Muscle layer of colon (tissue), 2 donors: ENCODE measurements around the gene PCYT2.
A peak's percentile ranks its signal among the peaks of the same experiment; 100 is the strongest.

ENCODE experiments used
- H3K27ac ChIP-seq: one replicate; pipeline ENCODE4 v1.7.0; 2013; ENCODE audit warnings: low read depth, mild to moderate bottlenecking, low read length, moderate library complexity
- H3K27me3 ChIP-seq, 2 donors: one replicate each; pipeline ENCODE4 v1.7.0; 2013; ENCODE audit warnings: low read length in 2 of 2, mild to moderate bottlenecking in 2 of 2; ENCODE audit not compliant: insufficient read depth in 2 of 2, control insufficient read depth in 1 of 2
- H3K36me3 ChIP-seq: one replicate; pipeline ENCODE4 v1.7.0; 2013; ENCODE audit warnings: mild to moderate bottlenecking, low read length; ENCODE audit not compliant: insufficient read depth
- H3K4me1 ChIP-seq: one replicate; pipeline ENCODE4 v1.7.0; 2013; ENCODE audit warnings: mild to moderate bottlenecking, low read length; ENCODE audit not compliant: insufficient read depth
- H3K4me3 ChIP-seq, 2 donors: one replicate each; pipeline ENCODE4 v1.7.0; 2013; ENCODE audit warnings: low read length in 2 of 2, low read depth in 1 of 2, mild to moderate bottlenecking in 1 of 2, moderate library complexity in 1 of 2
- H3K9ac ChIP-seq: one replicate; pipeline ENCODE4 v1.7.0; 2013; ENCODE audit warnings: low read length
- H3K9me3 ChIP-seq: one replicate; pipeline ENCODE4 v1.7.0; 2013; ENCODE audit warnings: mild to moderate bottlenecking, low read length
- donor health status: abdominal sarcoma.
- donor health status: Adenocarcinoma of cecum.

Gene PCYT2

DNA sequence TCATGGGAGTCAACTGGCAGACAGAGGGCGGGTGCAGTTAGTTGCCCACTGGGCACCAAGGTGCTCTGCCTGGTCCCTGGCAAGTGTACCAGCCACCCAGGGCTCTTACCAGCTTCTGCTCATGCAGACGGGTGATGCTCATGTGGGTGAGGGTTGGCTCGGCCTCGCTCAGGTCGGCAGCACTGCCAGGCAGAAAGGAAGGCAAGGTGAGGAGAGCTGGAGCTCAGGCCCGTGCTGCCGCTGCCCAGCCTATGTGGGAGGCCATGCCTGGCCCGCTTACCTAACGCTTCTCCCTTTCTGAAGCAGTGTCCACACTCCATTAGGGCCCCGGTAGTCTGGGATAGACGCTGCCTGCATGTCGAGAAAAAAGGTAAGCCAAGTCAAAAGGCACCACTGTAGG, 4.1 kb upstream of the PCYT2 start:
- H3K9ac ChIP-seq, result no peak overlapping the region
- no peaks in the 10 kb centered on the region for H3K9me3 ChIP-seq
- H3K27ac ChIP-seq, result no peak overlapping the region
- no peaks in the 10 kb centered on the region for H3K27me3 ChIP-seq
- H3K4me3 ChIP-seq, result no peak overlapping the region
- H3K4me1 ChIP-seq, result peaks cover 19% of the 10 kb centered on the region
- peaks cover 56% of the 10 kb centered on the region for H3K36me3 ChIP-seq

DNA sequence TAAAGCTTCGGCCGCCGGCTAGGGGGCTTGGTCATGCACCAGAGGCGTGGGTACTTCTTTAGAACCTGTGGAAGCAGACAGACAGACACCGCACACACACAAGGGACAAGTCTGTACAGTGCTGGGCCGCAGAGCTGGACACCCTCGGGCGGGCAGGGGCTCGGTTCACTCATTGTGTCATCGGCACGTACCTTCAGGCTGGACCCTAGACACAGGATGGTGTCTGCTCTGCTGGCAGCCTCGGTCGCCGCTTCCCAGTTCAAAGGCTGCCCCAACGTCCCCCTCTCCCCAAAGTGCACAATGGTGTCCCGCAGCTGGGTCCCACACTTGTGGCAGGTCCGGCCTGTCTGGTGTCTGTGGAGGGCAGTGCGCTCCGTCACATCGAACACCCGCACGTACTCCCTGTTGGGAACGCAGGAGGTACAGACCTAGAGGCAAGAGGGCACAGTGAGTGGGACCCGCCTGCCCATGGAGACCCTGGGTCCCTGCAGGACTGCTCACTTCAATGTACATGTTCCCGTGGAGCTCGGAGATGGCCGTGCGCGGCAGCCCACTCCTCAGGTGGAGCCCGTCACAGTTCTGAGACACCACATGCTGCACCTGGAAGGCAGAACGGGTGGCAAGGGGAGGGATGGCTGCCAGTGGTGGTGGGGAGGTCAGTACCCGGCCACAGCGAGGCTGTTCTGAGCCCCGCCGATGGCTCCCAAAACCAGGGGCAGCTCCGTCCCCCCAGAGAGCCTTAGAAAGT, 3.1 kb upstream of the PCYT2 start:
- Histone ChIP-seq H3K4me1 (peaks cover 22% of the 10 kb centered on the region), H3K27me3 (no peaks in the 10 kb centered on the region), H3K4me3 (no peak overlapping the region), H3K36me3 (peaks cover 46% of the 10 kb centered on the region), H3K9ac (no peak overlapping the region), H3K27ac (no peak overlapping the region), H3K9me3 (no peaks in the 10 kb centered on the region)

DNA sequence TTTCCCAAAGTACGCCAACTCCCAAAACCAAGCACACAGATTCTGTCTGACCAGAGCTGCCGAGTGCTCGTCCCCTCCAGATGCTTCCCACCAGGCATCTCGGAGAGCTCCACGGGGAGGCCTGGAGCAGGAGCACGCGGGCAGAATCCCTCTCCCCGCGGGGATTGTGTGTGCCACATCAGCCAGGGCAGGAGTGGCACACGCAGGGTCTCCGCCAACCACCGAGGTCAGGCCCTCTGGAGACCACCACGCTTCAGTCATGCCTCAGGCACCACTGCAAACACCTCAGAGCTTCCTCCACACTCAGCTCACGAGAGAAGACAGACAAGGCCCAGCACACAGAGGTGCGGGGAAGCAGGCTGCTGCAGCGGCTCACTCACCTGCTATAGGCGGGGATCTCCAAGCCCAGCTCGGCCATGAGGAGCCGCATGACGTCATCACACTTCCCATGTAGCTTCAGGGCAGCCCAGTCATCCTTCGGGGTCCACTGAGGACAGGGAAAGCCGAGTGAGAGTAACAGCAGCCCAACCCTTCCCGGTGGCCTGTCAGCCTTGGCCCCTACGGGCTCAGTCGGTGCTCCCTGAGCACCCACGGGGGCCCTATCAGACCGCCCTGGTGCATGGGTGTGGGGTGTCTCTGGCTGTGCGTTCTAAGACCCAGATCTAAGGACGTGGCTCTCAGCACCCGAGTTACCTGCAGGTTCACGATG, 2.3 kb upstream of the PCYT2 start:
- no peaks in the 10 kb centered on the region for H3K9me3 ChIP-seq
- H3K27me3 ChIP-seq, result no peaks in the 10 kb centered on the region
- peaks cover 22% of the 10 kb centered on the region for H3K4me1 ChIP-seq
- no peak overlapping the region for H3K4me3 ChIP-seq
- H3K36me3 ChIP-seq, result peaks cover 39% of the 10 kb centered on the region
- no peak overlapping the region for H3K9ac ChIP-seq
- no peak overlapping the region for H3K27ac ChIP-seq

DNA sequence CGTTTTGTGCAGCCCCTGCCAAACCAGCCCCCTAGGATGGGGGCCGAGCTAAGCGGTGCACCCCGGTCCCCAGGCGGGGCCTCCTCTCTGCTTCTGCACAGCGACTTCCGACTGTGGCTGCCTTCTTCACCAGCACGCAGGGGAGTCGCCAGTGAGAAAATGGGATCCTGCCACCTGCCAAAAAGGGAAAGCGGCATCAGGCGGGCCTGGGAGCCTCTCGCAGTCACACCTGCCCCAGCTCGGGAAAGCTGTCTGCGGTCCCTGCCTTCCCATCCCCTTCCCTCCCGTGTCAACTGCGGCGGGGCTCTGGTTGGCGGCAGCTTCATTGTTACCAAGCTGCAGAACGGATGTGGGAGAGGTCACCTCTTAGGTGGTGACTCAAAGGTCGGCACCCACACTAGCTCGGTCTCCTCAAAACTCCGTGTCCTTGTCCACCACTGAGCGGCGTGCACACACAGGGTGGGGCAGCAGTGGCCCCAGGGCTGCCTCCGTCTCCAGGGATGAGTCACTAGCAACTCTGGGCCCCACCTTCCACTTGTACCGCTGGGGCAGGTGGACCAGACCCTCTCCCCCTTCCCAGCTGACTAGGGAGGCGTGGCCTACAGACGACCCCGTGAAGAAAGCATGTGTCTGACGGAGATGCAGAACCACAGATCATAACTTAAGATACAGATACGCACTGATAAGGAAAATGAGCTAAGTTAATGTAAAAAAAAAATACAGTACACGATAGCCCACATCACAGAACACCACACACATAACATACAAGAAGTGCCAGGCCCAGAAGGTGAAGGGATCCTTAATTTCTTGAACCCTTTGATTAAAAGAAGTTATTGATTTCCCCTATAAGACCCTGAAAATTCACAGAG, 1.5 kb upstream of the PCYT2 start:
- Histone ChIP-seq H3K27ac (no peak overlapping the region), H3K9ac (no peak overlapping the region), H3K27me3 (no peaks in the 10 kb centered on the region), H3K9me3 (no peaks in the 10 kb centered on the region), H3K4me3 (no peak overlapping the region), H3K36me3 (peaks cover 39% of the 10 kb centered on the region), H3K4me1 (peaks cover 22% of the 10 kb centered on the region)

DNA sequence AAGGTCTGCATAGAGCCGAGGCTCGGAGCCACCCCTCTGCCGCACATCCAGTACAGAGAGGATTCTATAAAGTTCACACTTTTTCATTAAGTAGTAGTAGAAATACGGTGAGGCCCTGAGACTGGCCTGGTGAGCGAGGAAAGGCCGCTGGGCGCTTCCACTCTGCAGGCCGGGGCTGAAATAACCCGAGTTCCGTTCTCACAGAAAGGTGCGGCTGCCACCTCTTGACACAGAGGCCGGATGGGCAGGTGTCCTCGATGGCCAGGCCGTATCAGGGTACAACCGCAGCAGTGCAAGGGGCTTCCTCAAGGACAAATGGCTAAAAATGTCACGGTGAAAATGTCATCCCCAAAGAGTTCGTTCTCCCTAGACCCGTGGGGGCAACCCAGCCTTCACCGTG, 770 bp upstream of the PCYT2 start:
- H3K27me3 ChIP-seq, result no peaks in the 10 kb centered on the region
- no peak overlapping the region for H3K9ac ChIP-seq
- no peaks in the 10 kb centered on the region for H3K9me3 ChIP-seq
- peaks cover 39% of the 10 kb centered on the region for H3K36me3 ChIP-seq
- peaks cover 17% of the 10 kb centered on the region for H3K4me1 ChIP-seq
- H3K4me3 ChIP-seq, result no peak overlapping the region
- H3K27ac ChIP-seq, result no peak overlapping the region

DNA sequence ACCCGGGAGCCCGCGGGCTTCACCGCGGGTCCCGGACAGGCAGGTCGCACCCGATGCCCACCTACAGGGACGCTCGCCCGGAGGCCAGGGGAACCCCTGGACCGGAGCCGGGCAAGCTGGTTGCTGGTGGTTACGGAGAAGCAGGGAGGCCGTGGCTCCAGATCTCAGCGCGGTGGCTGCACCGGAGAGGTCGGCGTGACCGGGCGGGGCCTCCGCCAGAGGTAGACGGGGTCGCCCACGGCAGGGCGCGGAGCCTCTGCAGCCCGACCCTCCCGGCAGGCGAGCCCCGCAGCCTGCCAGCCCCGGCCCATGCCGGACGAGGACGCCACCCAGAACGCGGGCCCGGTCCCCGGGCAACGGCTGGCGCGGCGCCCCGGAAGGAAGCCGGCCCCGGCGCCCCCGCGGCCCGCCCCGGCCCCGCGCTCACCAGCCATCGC, 341 bp downstream of the PCYT2 start:
- Histone ChIP-seq H3K27ac (peak overlapping the region; percentile 3), H3K9me3 (no peaks in the 10 kb centered on the region), H3K4me1 (peaks cover 13% of the 10 kb centered on the region), H3K27me3 (no peaks in the 10 kb centered on the region), H3K9ac (peak overlapping the region; percentile 39), H3K4me3 (peak overlapping the region; percentile 70 to 83), H3K36me3 (peaks cover 38% of the 10 kb centered on the region)

DNA sequence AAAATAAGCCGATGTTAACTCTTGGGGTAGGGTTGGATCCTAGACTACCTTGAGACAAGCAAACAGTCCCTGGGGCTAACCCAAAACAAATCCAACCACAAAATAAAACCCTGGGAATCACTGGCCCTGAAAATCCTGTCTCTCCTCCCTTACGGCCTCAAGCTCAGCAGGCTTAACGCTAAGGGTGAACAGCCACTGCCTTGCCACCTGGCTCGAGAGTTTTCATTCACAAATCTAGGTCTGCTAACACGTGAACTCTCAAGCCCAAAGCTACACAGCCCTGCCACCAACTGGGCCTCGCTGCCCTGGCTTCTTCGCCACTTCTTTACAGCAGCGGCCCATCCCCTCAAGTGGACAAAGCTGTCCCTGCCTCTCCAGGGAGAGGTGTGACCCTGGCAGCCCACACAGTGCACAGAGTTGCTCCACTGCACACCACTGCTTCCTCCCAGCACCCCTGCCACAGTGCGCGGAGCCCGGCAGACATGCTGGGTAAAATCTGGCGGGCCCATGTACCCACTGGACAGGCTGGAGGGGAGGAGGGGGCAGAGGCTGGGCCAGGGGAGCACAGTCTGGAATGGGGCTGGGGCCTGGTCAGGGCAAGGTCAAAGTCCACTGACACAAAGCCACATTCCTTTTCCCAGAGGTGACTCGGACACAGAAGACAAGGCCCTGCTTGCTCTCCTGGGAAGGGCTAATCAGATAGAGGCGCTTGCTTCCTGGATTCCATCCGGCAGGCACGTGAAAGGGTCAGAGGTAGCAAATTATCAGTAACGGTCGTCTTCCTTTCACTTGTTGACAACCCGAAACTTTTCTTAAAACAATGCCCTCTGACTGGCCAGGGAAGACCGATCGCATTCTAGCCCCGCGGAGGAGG, 996 bp downstream of the PCYT2 start:
- Histone ChIP-seq H3K4me1 (peaks cover 13% of the 10 kb centered on the region), H3K9ac (peak overlapping the region; percentile 39), H3K27ac (peak overlapping the region; percentile 3), H3K4me3 (peak overlapping the region; percentile 70 to 83), H3K27me3 (no peaks in the 10 kb centered on the region), H3K36me3 (peaks cover 31% of the 10 kb centered on the region), H3K9me3 (no peaks in the 10 kb centered on the region)

DNA sequence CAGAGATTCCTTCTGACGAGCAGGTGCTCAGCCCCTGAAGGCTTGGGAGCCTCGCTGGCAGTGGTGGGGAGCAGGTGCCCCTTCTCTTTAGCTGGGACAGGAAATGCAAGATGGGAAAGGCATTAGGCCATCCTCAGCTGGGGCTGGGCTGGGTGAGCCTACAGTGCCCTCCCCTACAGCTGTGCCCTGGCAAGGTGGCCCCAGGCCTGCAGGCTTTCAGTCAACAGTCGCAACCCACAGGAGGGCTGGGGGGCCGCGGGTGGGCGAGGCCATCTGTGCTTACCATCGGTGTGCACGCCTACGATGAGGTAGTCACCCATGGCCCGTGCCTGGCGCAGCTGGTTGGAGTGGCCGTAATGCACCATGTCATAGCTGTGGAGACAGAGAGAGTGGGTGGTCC, 2.0 kb downstream of the PCYT2 start:
- Histone ChIP-seq H3K27me3 (no peaks in the 10 kb centered on the region), H3K27ac (no peak overlapping the region), H3K9me3 (no peaks in the 10 kb centered on the region), H3K36me3 (peaks cover 23% of the 10 kb centered on the region), H3K4me3 (no peak overlapping the region), H3K4me1 (peaks cover 13% of the 10 kb centered on the region), H3K9ac (no peak overlapping the region)

DNA sequence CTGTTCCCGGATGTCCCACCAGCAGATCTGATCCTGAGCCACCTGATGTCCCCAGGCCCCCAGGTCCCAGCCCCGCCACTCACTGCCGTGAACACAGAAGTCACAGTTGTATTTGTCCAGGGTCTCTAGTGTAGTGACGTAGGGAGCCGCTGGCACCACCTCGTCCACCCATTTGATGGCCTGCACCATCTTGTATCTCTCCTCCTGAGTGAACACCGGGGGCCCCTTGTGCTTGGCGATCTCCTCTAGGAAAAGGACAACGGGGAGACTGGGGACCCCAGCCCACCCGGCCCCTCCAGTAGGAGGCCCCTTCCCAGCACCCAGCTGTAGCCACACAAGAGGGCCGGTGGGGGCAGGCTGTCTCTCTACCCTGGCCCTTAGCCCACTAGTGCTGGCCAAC, 2.4 kb downstream of the PCYT2 start:
- H3K27me3 ChIP-seq, result no peaks in the 10 kb centered on the region
- H3K36me3 ChIP-seq, result peaks cover 19% of the 10 kb centered on the region
- no peaks in the 10 kb centered on the region for H3K9me3 ChIP-seq
- no peak overlapping the region for H3K9ac ChIP-seq
- H3K27ac ChIP-seq, result no peak overlapping the region
- H3K4me1 ChIP-seq, result peaks cover 13% of the 10 kb centered on the region
- H3K4me3 ChIP-seq, result no peak overlapping the region

DNA sequence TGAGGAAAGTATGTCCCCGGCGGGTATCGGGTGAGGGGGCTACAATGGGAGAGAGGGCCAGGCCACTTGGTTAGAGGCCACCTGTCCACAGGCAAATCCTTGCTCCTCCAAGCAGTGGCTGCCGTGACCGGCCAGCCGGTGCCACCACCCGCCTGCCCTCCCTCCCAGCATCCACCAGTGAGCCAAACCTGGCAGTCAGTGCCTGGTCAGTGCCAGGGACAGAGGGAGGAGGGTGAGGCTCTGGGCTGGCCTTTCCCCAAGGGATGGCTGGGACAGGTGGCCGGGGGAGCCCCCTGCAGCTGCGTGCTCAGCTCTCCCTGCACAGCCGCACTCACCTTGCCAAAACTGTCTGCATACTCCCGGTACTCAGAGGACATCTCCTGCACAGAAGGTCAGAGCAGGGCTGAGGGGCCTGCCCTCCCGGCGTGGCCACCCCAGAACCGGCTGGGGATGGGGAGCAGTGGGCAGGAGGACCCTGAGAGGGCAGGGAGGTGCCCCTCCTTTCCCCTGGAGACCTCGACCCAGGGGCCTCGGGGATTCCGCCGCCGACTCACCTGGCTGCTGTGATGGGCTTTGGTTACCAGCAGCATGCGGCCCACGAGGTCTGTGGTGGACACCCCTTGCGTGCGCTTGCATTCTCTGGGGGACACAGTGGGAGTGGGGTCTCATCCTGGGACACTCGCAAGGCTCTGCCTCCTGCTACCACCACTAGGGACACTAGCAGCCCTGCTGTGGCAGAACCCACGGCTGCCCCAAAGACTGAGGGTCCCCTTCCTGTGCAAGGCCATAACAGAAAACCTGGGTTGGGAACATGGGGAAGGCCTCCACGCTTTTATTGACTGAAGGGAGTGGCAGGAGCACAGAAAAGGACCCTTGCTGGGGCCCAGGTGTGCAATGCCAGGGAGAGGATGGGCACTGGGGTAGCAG, 3.7 kb downstream of the PCYT2 start:
- Histone ChIP-seq H3K27me3 (peaks cover 0 to 12% of the 10 kb centered on the region in 2 donors), H3K9me3 (no peaks in the 10 kb centered on the region), H3K4me1 (peaks cover 13% of the 10 kb centered on the region), H3K36me3 (peaks cover 6% of the 10 kb centered on the region), H3K27ac (no peak overlapping the region), H3K4me3 (no peak overlapping the region), H3K9ac (no peak overlapping the region)
